GM12801 (cell line): ENCODE results near the gene SLC18A3.

Experiments used
- TF ChIP-seq, protein P1 (sequence below): IDR thresholded peaks from one replicate; pipeline ENCODE4 v1.5.1; 2011; ENCODE audit warnings: control low read depth; ENCODE audit not compliant: insufficient read length; ENCODE audit errors: extremely low read depth

Gene SLC18A3

GRCh38 chr10:49571388-49571787 lies 38.7 kb upstream of the SLC18A3 start:
- TF ChIP-seq, protein P1, sequence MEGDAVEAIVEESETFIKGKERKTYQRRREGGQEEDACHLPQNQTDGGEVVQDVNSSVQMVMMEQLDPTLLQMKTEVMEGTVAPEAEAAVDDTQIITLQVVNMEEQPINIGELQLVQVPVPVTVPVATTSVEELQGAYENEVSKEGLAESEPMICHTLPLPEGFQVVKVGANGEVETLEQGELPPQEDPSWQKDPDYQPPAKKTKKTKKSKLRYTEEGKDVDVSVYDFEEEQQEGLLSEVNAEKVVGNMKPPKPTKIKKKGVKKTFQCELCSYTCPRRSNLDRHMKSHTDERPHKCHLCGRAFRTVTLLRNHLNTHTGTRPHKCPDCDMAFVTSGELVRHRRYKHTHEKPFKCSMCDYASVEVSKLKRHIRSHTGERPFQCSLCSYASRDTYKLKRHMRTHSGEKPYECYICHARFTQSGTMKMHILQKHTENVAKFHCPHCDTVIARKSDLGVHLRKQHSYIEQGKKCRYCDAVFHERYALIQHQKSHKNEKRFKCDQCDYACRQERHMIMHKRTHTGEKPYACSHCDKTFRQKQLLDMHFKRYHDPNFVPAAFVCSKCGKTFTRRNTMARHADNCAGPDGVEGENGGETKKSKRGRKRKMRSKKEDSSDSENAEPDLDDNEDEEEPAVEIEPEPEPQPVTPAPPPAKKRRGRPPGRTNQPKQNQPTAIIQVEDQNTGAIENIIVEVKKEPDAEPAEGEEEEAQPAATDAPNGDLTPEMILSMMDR = no peak

DNA sequence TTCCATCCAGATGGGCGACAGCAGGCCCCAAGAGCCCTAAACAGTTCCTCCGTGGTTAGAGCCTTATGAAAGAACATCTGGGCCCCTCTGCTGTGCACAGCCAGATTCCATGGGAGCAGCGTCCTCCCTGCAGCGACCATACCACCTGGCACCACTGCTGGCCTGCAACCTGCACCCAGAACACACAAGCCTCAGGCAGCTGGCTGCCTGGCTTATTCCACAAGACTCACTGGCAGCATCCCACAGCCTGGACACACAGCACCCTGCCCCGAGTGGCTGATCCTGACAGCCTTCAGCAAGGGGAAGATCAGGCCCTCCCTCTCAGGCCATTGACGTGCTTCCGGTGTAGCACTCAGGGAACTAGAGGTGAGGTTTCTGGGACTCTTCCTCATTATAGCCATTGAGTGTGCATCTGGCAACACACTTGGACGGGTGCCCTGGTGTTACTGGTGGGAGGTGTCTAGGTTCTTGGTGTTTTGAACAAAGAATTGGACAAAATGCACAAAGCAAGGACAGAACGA lies 37.5 kb upstream of the SLC18A3 start:
- TF ChIP-seq, protein P1 = no peak

- TF ChIP-seq, protein P1 = no peak
Measured at GRCh38 chr10:49575489-49576072, 34.5 kb upstream of the SLC18A3 start.

GRCh38 chr10:49577182-49577925 lies 32.8 kb upstream of the SLC18A3 start:
- TF ChIP-seq, protein P1 = no peak

DNA sequence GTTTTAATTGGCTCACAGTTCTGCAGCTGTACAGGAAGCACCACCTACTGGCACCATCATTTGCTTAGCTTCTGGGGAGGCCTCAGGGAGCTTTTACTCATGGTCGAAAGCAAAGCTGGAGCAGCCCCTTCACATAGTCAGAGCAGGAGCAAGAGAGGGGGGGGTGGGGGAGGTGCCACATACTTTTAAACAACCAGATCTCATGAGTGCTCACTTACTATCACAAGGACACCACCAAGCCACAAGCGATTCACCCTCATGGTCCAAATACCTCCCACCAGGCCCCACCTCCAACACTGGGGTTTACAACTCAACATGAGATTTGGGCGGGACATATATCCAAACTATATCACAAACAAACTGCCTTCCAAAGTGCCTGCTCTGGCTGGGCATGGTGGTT lies 31.7 kb upstream of the SLC18A3 start:
- TF ChIP-seq, protein P1 = no peak

GRCh38 chr10:49579621-49580020 lies 30.5 kb upstream of the SLC18A3 start:
- TF ChIP-seq, protein P1 = no peak

DNA sequence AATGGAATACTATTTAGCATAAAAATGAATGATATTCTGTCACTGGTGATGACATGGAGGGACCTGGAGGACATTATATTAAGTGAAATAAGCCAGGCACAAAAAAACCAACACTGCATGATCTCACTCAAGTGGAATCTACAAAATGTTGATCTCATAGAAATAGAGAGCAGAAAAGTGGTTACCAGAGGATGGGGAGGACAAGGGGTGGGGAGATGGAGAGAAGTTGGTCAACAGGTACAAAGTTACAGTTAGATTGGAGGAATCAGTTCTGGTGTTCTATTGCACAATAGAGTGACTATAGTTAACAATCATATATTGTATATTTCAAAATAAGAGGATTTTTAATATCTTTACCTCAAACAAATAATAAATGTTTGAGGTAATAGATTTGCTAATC lies 24.7 kb upstream of the SLC18A3 start:
- TF ChIP-seq, protein P1 = no peak
